Fibroblast of skin of back (primary cell): Measurements from ENCODE around the gene CD99.
"Not testable (repeated sequence)": the region's sequence is repeated elsewhere in the genome, so short reads cannot be mapped to it uniquely, and the experiment has no call there.

Source experiments
- DNase-seq: peaks from one replicate; pipeline ENCODE4 v3.0.0-alpha.2; 2013

The CD99 gene

DNA sequence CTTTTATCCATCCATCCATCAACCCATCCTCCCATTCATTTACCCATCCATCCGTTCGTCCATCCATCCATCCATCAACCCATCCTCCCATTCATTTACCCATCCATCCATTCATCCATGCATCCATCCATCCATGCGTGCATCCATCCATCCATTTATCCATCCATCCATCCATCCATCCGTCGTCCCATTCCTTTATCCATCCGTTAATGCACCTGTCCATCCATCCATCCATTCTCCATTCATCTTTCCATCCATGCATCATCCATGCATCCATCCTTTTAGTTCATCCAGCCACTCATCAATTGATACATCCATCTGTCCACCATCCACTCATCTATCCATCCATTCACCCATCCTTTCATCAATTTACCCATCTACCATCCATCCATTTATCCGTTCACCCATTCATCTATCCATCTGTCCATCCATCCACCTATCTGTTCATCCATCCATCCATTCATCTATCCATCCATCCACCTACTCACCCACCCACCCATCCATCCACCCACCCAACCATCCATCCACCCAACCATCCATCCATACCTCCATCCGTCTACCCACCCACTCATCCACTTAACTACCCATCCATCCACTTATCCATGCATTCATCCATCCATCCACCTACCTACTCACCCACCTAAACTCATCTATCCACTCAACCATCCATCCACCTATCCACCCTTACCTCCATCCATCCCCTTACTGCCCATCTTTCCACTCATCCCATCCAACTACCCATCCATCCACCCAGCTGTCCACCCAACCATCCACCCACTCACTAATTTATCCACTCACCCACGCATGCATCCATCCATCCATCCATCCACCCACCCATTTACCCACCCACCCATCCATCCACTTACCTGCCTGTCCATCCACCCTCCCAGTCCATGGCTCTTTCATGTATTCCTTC lies 9.6 kb downstream of the CD99 start:
- no peak for DNase-seq

- DNase-seq, result no peak
Measured at GRCh38 chrX:2701600-2701999, 10.5 kb downstream of the CD99 start.

GRCh38 chrX:2703991-2704369 lies 12.9 kb downstream of the CD99 start:
- DNase-seq, result peak; percentile 49

- DNase-seq, result peak; percentile 28
Measured at GRCh38 chrX:2705046-2705832, 14.1 kb downstream of the CD99 start.

GRCh38 chrX:2707334-2707760 lies 16.3 kb downstream of the CD99 start:
- peak; percentile 98 for DNase-seq

DNA sequence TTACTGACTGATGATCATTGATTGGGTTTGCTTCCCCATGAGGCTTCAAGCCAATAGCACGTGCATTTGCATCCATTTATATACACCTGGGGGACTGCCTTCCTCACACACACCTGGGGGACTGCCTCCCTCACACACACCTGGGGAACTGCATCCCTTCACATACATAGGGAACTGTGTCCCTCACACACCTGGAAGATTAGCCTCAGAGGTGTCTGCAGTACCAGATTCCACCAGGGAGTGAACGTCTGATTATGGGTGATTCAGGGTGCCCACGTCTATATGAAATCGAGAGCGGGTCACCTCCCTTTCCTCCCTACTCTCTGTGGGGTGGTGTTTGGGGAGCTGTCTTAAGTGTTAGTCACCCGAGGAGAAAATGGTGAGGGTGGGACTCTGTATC lies 16.9 kb downstream of the CD99 start:
- DNase-seq, result peak; percentile 40

DNA sequence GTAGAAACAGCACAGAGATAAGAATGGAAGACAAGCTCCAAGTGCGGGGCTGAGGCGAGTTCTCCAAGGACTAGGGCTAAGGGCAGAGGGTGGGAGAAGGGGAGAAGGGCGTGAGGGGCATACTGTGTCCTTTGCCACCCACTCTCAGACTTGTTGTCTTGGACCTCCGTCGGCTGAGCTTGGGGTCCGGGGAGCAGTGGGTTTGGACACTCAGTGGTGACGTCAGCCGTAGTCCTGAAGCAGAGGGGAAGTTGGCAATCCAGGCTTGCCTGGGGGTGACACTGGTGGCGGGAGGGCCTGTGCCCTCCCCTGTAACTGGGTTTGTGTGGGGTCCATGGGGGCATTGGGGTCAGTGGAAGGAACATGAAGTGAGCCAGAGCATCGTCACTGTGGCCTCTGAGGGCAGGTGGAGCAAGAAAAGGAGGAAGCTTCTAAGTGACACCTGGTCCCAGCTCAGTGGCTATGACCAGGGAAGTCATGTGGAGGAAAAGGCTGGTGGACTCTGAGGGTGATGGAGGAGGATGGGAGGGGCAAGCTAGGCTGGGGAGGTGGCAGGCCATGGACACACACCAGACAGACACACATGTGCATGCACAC lies 17.6 kb downstream of the CD99 start:
- no peak for DNase-seq

DNA sequence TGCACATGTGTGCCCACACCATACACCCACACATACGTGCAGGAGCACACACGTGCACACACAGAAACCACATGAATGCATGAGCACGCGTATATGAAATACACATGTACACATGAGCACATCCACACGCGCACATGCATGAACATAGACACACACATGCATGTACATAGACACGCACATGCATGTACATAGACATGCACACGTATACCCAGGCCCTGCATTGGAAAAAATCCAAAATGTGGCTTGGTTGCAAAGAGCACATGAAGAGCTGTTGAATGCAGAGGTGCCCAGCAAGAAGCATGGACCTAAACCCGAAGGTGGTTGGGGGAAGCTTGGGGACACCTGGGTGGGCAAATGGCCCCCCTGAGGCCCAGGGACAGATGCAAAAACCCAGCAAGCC lies 18.5 kb downstream of the CD99 start:
- DNase-seq, result no peak

DNA sequence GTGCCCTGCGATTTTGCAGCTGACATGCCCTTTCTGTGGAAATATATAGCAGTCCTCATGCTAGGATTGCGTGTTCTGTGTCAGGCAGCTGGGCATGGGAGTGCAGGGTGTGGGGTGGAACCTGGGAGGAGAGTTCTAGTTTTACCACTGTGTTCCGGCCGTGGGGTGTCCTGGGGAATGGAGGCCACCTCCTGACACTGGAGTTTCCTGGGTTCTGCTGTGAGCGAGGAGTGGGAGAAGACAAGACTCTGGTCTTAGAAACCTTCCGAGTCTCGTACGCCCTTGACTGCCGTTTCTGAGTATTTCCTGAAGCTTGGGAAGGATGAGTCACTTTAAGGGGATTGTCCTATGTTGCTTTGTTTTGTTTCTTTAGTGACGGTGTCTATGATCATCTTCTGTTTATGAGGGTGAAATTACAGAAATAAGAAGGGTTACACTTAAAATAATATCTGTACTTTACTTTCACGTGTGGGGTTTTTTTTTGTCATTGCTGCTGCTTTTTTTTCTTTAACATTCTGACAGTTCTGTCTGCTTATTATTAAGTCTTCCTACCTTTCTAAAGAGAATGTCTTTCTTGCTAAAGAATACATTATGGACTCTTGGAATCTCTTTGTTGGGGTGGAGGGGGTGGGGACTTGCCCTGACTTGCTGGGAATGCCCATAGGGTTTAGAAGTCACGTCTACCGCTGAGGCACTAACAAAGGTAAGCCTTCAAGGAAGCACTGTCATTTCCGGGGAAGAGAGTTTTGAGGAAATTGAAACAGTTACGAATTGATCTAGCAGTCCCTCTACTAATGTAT lies 19.1 kb downstream of the CD99 start:
- peak; percentile 85 for DNase-seq

DNA sequence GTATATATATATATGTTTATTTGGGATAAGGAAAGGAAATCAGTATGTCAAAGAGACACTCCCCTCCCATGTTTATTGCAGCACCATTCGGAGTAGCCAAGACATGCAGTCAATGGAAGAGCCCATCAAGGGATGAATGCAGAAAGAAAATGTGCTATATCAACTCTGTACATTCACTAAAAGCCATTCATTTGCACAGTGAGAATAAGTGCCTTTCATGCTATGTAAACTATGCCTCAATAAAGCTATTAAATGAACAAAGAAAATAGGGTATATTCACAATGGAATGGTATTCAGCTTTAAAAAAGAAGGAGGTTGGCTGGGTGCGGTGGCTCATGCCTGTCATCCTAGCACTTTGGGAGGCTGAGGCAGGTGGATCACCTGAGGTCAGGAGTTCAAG lies 20.3 kb downstream of the CD99 start:
- no peak for DNase-seq

DNA sequence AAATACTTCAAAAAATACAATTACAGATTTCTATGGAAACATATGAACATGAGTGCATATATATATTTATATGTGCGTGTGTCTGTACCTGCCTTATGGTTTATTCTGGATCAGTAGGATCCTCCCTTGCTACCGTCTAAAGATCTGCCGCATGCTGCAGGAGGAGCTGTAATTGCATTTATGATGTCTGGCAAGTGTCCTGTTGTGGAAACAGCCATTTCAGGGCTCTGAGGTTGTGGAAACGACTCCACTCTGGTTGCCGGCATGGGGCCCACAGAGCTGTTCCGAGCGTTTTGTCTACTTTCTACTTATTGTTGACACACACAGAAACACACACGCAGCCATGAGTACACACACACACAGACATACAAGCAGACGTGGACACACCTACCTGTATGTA lies 21.3 kb downstream of the CD99 start:
- DNase-seq, result no peak

- DNase-seq, result no peak
Measured at GRCh38 chrX:2712890-2713840, 22.1 kb downstream of the CD99 start.

DNA sequence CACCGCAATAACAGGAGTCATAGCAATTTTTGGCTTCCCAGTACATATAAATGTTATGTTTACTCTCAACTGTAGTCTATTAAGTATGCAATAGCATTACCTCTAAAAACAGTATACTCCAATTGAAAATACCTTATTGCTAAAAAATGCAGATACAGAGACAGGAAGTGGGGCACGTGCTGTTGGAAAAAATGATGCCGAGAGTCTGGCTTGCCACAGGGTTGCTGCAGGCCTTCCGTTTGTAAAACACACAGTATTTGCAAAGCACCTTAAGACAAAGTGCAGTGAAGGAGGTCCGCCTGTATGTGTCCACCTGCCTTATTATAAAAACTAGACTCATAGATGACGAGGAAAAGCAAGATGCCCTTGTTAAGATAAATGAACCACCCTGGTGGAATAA lies 23.5 kb downstream of the CD99 start:
- DNase-seq, result no peak

DNA sequence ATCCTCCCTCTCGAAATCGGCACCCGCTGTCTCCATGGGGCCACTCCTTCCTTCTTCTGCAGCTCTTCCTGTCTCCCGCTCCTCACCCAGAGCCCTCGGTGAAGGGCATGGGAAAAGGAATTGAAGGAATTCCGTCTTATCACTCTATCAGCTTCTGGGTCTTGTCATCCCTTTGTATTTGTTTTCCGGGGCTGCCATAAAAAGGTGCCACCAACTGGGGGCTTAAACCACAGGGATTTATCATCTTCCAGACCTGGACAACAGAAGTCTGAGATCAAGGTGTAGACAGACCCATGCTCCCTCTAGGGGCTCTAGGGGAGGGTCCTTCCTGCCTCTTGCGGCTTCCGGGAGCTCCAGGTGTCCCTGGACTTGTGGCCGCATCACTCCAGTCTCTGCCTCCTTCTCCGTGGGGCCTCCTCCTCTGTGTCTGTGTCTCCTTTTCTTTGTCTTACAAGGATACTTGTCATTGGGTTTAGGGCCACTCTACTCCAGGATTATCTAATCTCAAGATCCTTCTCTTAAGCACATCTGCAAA lies 24.0 kb downstream of the CD99 start:
- DNase-seq, result no peak

GRCh38 chrX:2717312-2717711 lies 26.2 kb downstream of the CD99 start:
- no peak for DNase-seq

- DNase-seq, result no peak
Measured at GRCh38 chrX:2718821-2719220, 27.7 kb downstream of the CD99 start.

DNA sequence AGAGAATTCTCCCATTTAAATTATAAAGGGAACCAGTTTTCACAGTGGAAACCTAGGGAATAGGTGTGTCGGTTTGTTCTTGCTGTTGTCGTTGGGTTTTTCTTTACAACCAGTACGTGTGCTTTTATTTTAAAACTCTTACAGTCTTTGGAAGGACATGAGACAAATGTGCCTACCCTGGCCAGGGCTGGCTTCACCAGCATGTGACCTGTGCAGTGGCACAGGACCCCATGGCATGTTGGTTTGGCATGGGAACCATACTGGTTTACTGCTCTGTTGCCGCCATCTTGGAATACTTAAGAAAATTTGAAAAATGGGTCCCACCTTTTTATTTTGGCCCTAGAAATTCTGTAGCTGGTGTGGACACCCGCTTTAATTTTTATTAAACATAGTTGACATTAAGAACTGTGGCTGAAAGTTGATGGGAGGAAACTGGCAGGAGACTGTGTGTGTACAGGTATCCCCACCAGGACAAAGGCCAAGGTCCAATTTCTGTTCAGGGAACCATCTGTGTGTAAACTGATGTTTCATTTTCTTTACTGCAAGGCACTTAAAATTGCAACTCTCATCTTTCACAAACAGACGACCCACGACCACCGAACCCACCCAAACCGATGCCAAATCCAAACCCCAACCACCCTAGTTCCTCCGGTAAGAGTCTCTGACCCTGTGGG lies 28.8 kb downstream of the CD99 start:
- DNase-seq, result no peak

DNA sequence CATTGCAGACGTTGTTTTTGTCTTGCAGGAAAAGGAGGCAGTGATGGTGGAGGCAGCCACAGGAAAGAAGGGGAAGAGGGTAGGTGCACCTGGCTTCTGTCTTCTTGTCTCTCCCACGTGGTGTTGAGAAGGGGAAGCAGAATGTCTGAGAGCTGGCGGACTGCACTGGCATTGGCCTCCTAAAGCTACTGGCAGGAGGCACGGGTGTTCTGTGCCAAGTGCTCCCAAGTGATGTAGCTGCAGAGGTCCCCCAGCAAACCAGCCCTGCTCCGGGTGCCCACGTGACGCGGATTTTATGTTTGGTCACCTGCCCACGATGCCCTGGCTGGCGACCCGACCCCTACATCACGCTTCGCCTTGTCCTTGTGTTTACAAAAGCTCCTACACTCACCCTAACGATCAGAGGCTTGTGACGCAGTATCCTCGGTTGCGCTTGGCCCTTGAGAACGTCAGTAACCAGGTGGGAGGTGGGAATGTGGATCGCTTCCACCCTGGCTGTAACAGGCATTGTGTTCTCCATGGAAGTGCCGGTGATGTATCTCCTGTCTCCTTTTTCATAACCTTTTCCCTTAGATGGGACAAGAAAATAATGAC lies 32.3 kb downstream of the CD99 start:
- DNase-seq, result no peak

DNA sequence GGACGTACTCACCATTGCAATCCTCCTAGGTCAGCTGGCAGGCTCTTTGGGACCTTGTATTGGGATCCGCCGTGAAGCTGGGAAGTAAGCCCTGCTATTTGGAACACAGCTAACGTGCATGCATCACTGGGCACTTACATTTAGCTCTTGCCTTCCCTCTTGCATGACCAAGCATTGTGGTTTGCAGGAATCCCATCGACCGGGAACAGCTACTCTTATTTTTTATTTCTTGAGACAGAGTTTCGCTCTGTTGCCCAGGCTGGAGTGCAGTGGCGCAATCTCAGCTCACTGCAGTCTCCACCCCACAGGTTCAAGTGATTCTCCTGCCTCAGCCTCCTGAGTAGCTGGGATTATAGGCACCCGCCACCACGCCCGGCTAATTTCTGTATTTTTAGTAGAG lies 36.2 kb downstream of the CD99 start:
- not testable (repeated sequence) for DNase-seq

DNA sequence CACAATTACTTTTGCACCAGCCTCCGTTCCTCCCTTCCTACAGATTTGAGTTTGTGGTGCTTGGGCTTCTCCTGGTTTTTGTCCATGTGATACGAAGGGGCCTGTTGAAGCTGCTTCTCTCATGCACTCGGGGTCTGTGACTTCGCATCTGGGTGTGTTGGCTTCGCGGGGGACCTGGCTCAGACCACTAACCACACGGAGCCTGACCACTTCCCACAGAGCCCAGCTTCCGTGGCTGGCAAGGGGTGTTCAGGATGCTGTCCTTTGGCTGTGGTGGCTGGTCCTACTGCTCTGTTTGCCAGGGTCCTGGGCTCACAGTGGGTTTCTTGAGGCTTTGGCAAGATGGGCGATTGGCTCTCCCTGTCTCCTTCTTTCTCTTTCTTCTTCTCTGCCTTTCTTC lies 41.0 kb downstream of the CD99 start:
- DNase-seq, result no peak
